Left renal pelvis (tissue), 4 donors: ENCODE data around the gene AAMP. TPM values are rescaled to one million over a fixed set of nuclear protein-coding genes. Genes with fewer than 3 reads are reported as not detected.

Experiments
- DNase-seq, 4 donors: peaks; one replicate each; pipeline ENCODE4 v3.0.0-alpha.2; 2013; ENCODE audit warnings: low read depth in 4 of 4, low spot score in 3 of 4
- polyA plus RNA-seq, 4 donors: library from polyadenylated mRNA; unstranded; fragments of 120-200 nt; gene quantifications; one replicate each; pipeline ENCODE4 v1.2.1, GENCODE V29; 2013; ENCODE audit not compliant: insufficient read length in 4 of 4

The AAMP gene
- polyA plus RNA-seq, 4 donors: 75.6 to 140 (median 117) TPM

GRCh38 chr2:218261423-218262236 lies 8.3 kb downstream of the AAMP start:
- no peak for DNase-seq

- DNase-seq: peak in 3 of 4 donors; percentile 47 to 69 (median 54)
These were observed 9.1 kb downstream of the AAMP start, which contains the start of gene GPBAR1 for GRCh38 chr2:218260742-218261422. Gene GPBAR1 (plus strand): TSS chr2:218261015. CDS start chr2:218262725, 1,710 bp downstream.

- DNase-seq: no peak
These were observed 9.8 kb downstream of the AAMP start for GRCh38 chr2:218260166-218260565.

GRCh38 chr2:218259099-218259961 lies 10.6 kb downstream of the AAMP start:
- DNase-seq: no peak

GRCh38 chr2:218257390-218257981 lies 12.5 kb downstream of the AAMP start:
- DNase-seq: no peak

- no peak for DNase-seq
These were observed 13.2 kb downstream of the AAMP start for GRCh38 chr2:218256612-218257350.

GRCh38 chr2:218255446-218255845 lies 14.5 kb downstream of the AAMP start:
- DNase-seq: no peak

GRCh38 chr2:218253232-218253625 lies 16.7 kb downstream of the AAMP start:
- no peak for DNase-seq

- no peak for DNase-seq
These were observed 17.3 kb downstream of the AAMP start for GRCh38 chr2:218252509-218253231.

- DNase-seq: no peak
These were observed 20.2 kb downstream of the AAMP start for GRCh38 chr2:218249691-218250090.

GRCh38 chr2:218245214-218245613 lies 24.7 kb downstream of the AAMP start:
- DNase-seq: no peak

- no peak for DNase-seq
These were observed 25.3 kb downstream of the AAMP start for GRCh38 chr2:218244665-218245064.

- no peak for DNase-seq
These were observed 25.7 kb downstream of the AAMP start for GRCh38 chr2:218244204-218244603.

GRCh38 chr2:218238887-218239286 lies 31.1 kb downstream of the AAMP start:
- no peak for DNase-seq

GRCh38 chr2:218236829-218237228 lies 33.1 kb downstream of the AAMP start:
- no peak for DNase-seq

- DNase-seq: no peak
These were observed 34.9 kb downstream of the AAMP start for GRCh38 chr2:218235017-218235416.

- no peak for DNase-seq
These were observed 35.4 kb downstream of the AAMP start for GRCh38 chr2:218234521-218234920.

GRCh38 chr2:218233543-218233942 lies 36.4 kb downstream of the AAMP start:
- DNase-seq: no peak

GRCh38 chr2:218230882-218231281 lies 39.1 kb downstream of the AAMP start:
- DNase-seq: no peak
